H1 (cell line): ENCODE data around the gene B4GALNT3. TPM values are rescaled to one million over a fixed set of nuclear protein-coding genes. Genes with fewer than 3 reads are reported as not detected.

Experiments used
- CTCF ChIA-PET: fragments of 300-600 bp; sonication (Branson Sonifier 250); formaldehyde crosslinking; loops from one replicate; lab custom pipeline; 2021; ENCODE audit not compliant: partially characterized antibody; lab: Charles Lee
- POLR2A ChIA-PET: fragments of 300-600 bp; sonication (Branson Sonifier 250); formaldehyde crosslinking; loops from one replicate; lab custom pipeline; 2021; ENCODE audit warnings: inconsistent platforms; ENCODE audit not compliant: partially characterized antibody; lab: Charles Lee
- DNase-seq, 2 experiments: peaks; one replicate each; pipeline versions ENCODE4 v3.0.0 to v3.0.0-alpha.2; 2010 to 2022; ENCODE audit warnings: low spot score in 2 of 2, low read depth in 1 of 2, mixed read lengths in 1 of 2
- FAIRE-seq: peaks from 2 replicates; lab custom pipeline; 2011; peaks lifted over from hg19 to GRCh38; lab: Jason Lieb, UNC
- H2AFZ ChIP-seq: 2 replicates; pipeline ENCODE4 v1.8.1; 2012; ENCODE audit warnings: low read length, inconsistent platforms
- H2AK5ac ChIP-seq: 2 replicates; pipeline ENCODE4 v1.6.1; 2013; ENCODE audit warnings: low read depth, low read length
- H2BK120ac ChIP-seq: replicated peaks from 2 replicates; pipeline ENCODE3; 2013; ENCODE audit warnings: low read depth, low read length, inconsistent platforms
- H2BK12ac ChIP-seq: 2 replicates; pipeline ENCODE4 v1.6.1; 2013; ENCODE audit warnings: low read depth, low read length
- H2BK15ac ChIP-seq: 2 replicates; pipeline ENCODE4 v1.6.1; 2013; ENCODE audit warnings: low read length
- H2BK20ac ChIP-seq: 2 replicates; pipeline ENCODE4 v1.6.1; 2013; ENCODE audit warnings: low read length
- H2BK5ac ChIP-seq: 2 replicates; pipeline ENCODE4 v1.6.1; 2013; ENCODE audit warnings: low read depth, low read length
- H3K14ac ChIP-seq: 2 replicates; pipeline ENCODE4 v1.6.1; 2013; ENCODE audit warnings: inconsistent platforms; ENCODE audit not compliant: insufficient read length
- H3K18ac ChIP-seq: 2 replicates; pipeline ENCODE4 v1.6.1; 2013; ENCODE audit warnings: low read length; ENCODE audit errors: extremely low read depth
- H3K23ac ChIP-seq: 2 replicates; pipeline ENCODE4 v1.6.1; 2013; ENCODE audit warnings: inconsistent platforms; ENCODE audit not compliant: insufficient read length
- H3K23me2 ChIP-seq: 2 replicates; pipeline ENCODE4 v1.6.1; 2013; ENCODE audit warnings: low read depth, low read length
- H3K27ac ChIP-seq: 2 replicates; pipeline ENCODE4 v1.6.1; 2011; ENCODE audit warnings: low read depth, low read length, inconsistent platforms
- H3K27me3 ChIP-seq, 4 experiments: replicated peaks in 1 of 4; 1 replicate in 1 of 4; 2 replicates in 3 of 4; pipeline versions ENCODE4 v1.6.1 to v1.8.1; 2011 to 2013; ENCODE audit warnings: low read length in 3 of 4, mild to moderate bottlenecking in 3 of 4, inconsistent platforms in 2 of 4, mixed read lengths in 2 of 4, moderate library complexity in 1 of 4; ENCODE audit not compliant: control insufficient read depth in 3 of 4, insufficient read depth in 3 of 4; ENCODE audit errors: extremely low read depth in 1 of 4
- H3K36me3 ChIP-seq, 4 experiments: 2 replicates each; pipeline versions ENCODE4 v1.6.1 to v1.8.1; 2011 to 2013; ENCODE audit warnings: mild to moderate bottlenecking in 4 of 4, low read length in 3 of 4, moderate library complexity in 2 of 4, control low read depth in 1 of 4, inconsistent platforms in 1 of 4; ENCODE audit not compliant: insufficient read depth in 4 of 4, control insufficient read depth in 2 of 4
- H3K4ac ChIP-seq: replicated peaks from 2 replicates; pipeline ENCODE3; 2013; ENCODE audit warnings: low read length, low read depth, mixed read lengths, inconsistent platforms; ENCODE audit not compliant: insufficient read length
- H3K4me1 ChIP-seq, 4 experiments: replicated peaks in 1 of 4; 1 replicate in 1 of 4; 2 replicates in 3 of 4; pipeline versions ENCODE4 v1.6.1 to v1.8.1; 2011 to 2013; ENCODE audit warnings: low read length in 3 of 4, inconsistent platforms in 2 of 4, mixed read lengths in 1 of 4; ENCODE audit not compliant: insufficient read depth in 4 of 4, control insufficient read depth in 3 of 4
- H3K4me2 ChIP-seq, 2 experiments: 2 replicates each; pipeline versions ENCODE4 v1.6.1 to v1.8.1; 2011 to 2013; ENCODE audit warnings: low read depth in 2 of 2, low read length in 2 of 2, control low read depth in 1 of 2, inconsistent platforms in 1 of 2, mild to moderate bottlenecking in 1 of 2; ENCODE audit not compliant: insufficient read depth in 1 of 2
- H3K4me3 ChIP-seq, 4 experiments: fragments of 200-600, 300-600 bp in 1 of 4; sonication (generic), shearing (Covaris generic), sonication (Bioruptor Twin) in 1 of 4; 2 replicates each; pipeline versions ENCODE4 v1.5.1 to v1.8.1; 2011 to 2016; ENCODE audit warnings: low read length in 4 of 4, low read depth in 3 of 4, control low read depth in 2 of 4, inconsistent platforms in 2 of 4, mild to moderate bottlenecking in 2 of 4, mixed read lengths in 1 of 4, moderate library complexity in 1 of 4; ENCODE audit not compliant: insufficient read depth in 2 of 4; ENCODE audit errors: extremely low read depth in 1 of 4
- H3K56ac ChIP-seq: replicated peaks from 2 replicates; pipeline ENCODE3; 2013; ENCODE audit warnings: low read depth, mild to moderate bottlenecking, mixed read lengths, low read length, inconsistent platforms; ENCODE audit not compliant: insufficient read length
- H3K79me1 ChIP-seq: 2 replicates; pipeline ENCODE4 v1.6.1; 2013; ENCODE audit warnings: low read depth, low read length, control low read depth
- H3K79me2 ChIP-seq, 2 experiments: 2 replicates each; pipeline versions ENCODE4 v1.6.1 to v1.8.1; 2012 to 2013; ENCODE audit warnings: low read length in 2 of 2, mild to moderate bottlenecking in 2 of 2, inconsistent platforms in 1 of 2; ENCODE audit not compliant: insufficient read depth in 2 of 2, control insufficient read depth in 1 of 2
- H3K9ac ChIP-seq, 4 experiments: replicated peaks in 1 of 4; 1 replicate in 1 of 4; 2 replicates in 3 of 4; pipeline versions ENCODE4 v1.6.1 to v1.8.1; 2011 to 2013; ENCODE audit warnings: low read depth in 3 of 4, low read length in 3 of 4, control low read depth in 2 of 4, mild to moderate bottlenecking in 2 of 4, moderate library complexity in 2 of 4, inconsistent platforms in 1 of 4; ENCODE audit errors: extremely low read depth in 1 of 4
- H3K9me3 ChIP-seq, 2 experiments: 2 replicates each; pipeline versions ENCODE4 v1.6.1 to v1.8.1; 2012 to 2013; ENCODE audit warnings: mild to moderate bottlenecking in 2 of 2, moderate library complexity in 2 of 2, control low read depth in 1 of 2, inconsistent platforms in 1 of 2, low read depth in 1 of 2, low read length in 1 of 2, mixed read lengths in 1 of 2; ENCODE audit not compliant: insufficient read depth in 2 of 2
- H4K20me1 ChIP-seq, 2 experiments: replicated peaks in 1 of 2; 2 replicates each; pipeline versions ENCODE3 to v1.8.1; 2011 to 2013; ENCODE audit warnings: inconsistent platforms in 2 of 2, low read length in 2 of 2, mild to moderate bottlenecking in 1 of 2; ENCODE audit not compliant: insufficient read depth in 2 of 2, control insufficient read depth in 1 of 2
- H4K5ac ChIP-seq: 2 replicates; pipeline ENCODE4 v1.6.1; 2013; ENCODE audit warnings: low read length, low read depth, mixed read lengths, inconsistent platforms; ENCODE audit not compliant: insufficient read length
- H4K8ac ChIP-seq: 2 replicates; pipeline ENCODE4 v1.8.0; 2013; ENCODE audit warnings: mild to moderate bottlenecking, moderate library complexity, low read length, inconsistent platforms; ENCODE audit not compliant: insufficient read depth; ENCODE audit errors: extremely low read depth
- H4K91ac ChIP-seq: replicated peaks from 2 replicates; pipeline ENCODE3; 2013; ENCODE audit warnings: low read length, mixed read lengths, inconsistent platforms; ENCODE audit not compliant: insufficient read length
- FOSL1 ChIP-seq: IDR thresholded peaks from 2 replicates; pipeline ENCODE4 v1.6.1; 2011; ENCODE audit warnings: mild to moderate bottlenecking, low read depth, low read length, moderate library complexity; ENCODE audit not compliant: insufficient read depth
- POLR2AphosphoS5 ChIP-seq: IDR thresholded peaks from 2 replicates; pipeline ENCODE4 v1.6.1; 2011; ENCODE audit warnings: low read depth, low read length
- SP1 ChIP-seq: IDR thresholded peaks from 2 replicates; pipeline ENCODE4 v1.6.1; 2011; ENCODE audit warnings: low read depth, low read length
- WGBS, 2 experiments: shearing (Covaris generic) in 1 of 2; methylation state at CpG; one replicate each; pipeline versions ENCODE4 v1.1.6 to v1.1.7; 2013 to 2015; ENCODE audit warnings: low lambda C conversion rate in 2 of 2, mixed read lengths in 2 of 2, inconsistent platforms in 1 of 2, low coverage in 1 of 2, missing lambda C conversion rate in 1 of 2; ENCODE audit not compliant: insufficient replicate concordance in 2 of 2, insufficient coverage in 1 of 2, insufficient read length in 1 of 2; ENCODE audit errors: extremely low coverage in 1 of 2, missing lambda C conversion rate in 1 of 2; 5-methylcytosine and 5-hydroxymethylcytosine counted together
- polyA plus RNA-seq, 7 experiments: library from polyadenylated mRNA; depleted of rRNA in 3 of 7; stranded (reverse) in 5 of 7; unstranded in 2 of 7; fragments of >200 nt in 5 of 7; fragments of 200-250 nt in 2 of 7; gene quantifications; 1 replicate in 5 of 7; 2 replicates in 1 of 7; 4 replicates in 1 of 7; pipeline versions ENCODE4 v1.2.1 to v1.2.3, GENCODE V29; 2011 to 2013; ENCODE audit warnings: missing spikeins in 2 of 7, mixed read lengths in 2 of 7
- total RNA-seq: library from RNA; stranded (reverse); fragmentation: NEBNext Ultra II Directional; extraction: Animal tissue kit (Norgen Biotek cat#: 25700); gene quantifications from 2 replicates; pipeline ENCODE4 v1.2.1, GENCODE V29; 2021

B4GALNT3 gene
- total and polyA plus RNA-seq, 2 of the 8 experiments (the other 6 are each of a cell fraction or from before 2014, with no cell fraction given) = 12.5 to 20.3 TPM

GRCh38 chr12:536751-537245, 77.1 kb downstream of the B4GALNT3 start:
- DNase-seq = no peak
- H3K4me3 ChIP-seq = no peak overlapping the region
- H2BK120ac ChIP-seq = no peak overlapping the region
- H2BK12ac ChIP-seq = no peak overlapping the region
- TF ChIP-seq POLR2AphosphoS5 (no peak), SP1 (no peak), FOSL1 (no peak)
- no peaks in the 10 kb centered on the region for H3K36me3 ChIP-seq
- H2BK15ac ChIP-seq = no peak overlapping the region
- no peak overlapping the region for H2BK20ac ChIP-seq
- WGBS, 2 experiments = 90% methylated on average over 3 of the region's 3 CpGs; no CpG with 5 or more reads in 1 of the 2 experiments
- no peak overlapping the region for H3K9ac ChIP-seq
- H4K20me1 ChIP-seq = no peaks in the 10 kb centered on the region
- no peaks in the 10 kb centered on the region for H3K79me1 ChIP-seq
- H3K4me2 ChIP-seq = no peak overlapping the region
- no peak overlapping the region for H3K4ac ChIP-seq
- CTCF ChIA-PET = interaction anchor here (1.0 to 10.4 kb wide), 11 partner anchors 8 to 95 kb away, joined by 3 to 163 read pairs (median 4); partner anchors contain the start of gene B4GALNT3
- H4K8ac ChIP-seq = no peak overlapping the region
- no peaks in the 10 kb centered on the region for H3K27me3 ChIP-seq
- POLR2A ChIA-PET = no interaction called here
- no peak overlapping the region for H2AFZ ChIP-seq
- H3K4me1 ChIP-seq = peaks cover 0 to 8% (median 2%) of the 10 kb centered on the region in 4 experiments; a peak in 5 of 7 replicates
- FAIRE-seq = no peak
- H2BK5ac ChIP-seq = no peak overlapping the region
- no peaks in the 10 kb centered on the region for H3K23me2 ChIP-seq
- no peak overlapping the region for H2AK5ac ChIP-seq
- H3K79me2 ChIP-seq = no peaks in the 10 kb centered on the region
- no peak overlapping the region for H4K91ac ChIP-seq
- H3K23ac ChIP-seq = no peak overlapping the region
- H3K27ac ChIP-seq = no peak overlapping the region
- H3K9me3 ChIP-seq = peaks cover 0 to 4% of the 10 kb centered on the region in 2 experiments; a peak in 1 of 4 replicates
- no peak overlapping the region for H4K5ac ChIP-seq
- no peak overlapping the region for H3K14ac ChIP-seq
- no peak overlapping the region for H3K18ac ChIP-seq
- no peak overlapping the region for H3K56ac ChIP-seq
